Aorta (tissue), 5 donors: ENCODE measurements around the gene USP33. TPM values are rescaled to one million over a fixed set of nuclear protein-coding genes. Genes with fewer than 3 reads are reported as not detected.
"Not testable (repeated sequence)": the region's sequence is repeated elsewhere in the genome, so short reads cannot be mapped to it uniquely, and the experiment has no call there.

ENCODE experiments used
- ATAC-seq: fragments of 200-7000 bp; cut with Tn5 transposase; one replicate; pipeline ENCODE4 v1.9.1; 2022; ENCODE audit warnings: moderate library complexity; ENCODE audit not compliant: low FRiP score
- DNase-seq, 2 donors: peaks; one replicate each; pipeline ENCODE4 v3.0.0-alpha.2; 2020
- H3K27ac ChIP-seq, 2 donors: one replicate each; pipeline ENCODE4 v1.5.1; 2013; ENCODE audit warnings: low read length in 2 of 2, mild to moderate bottlenecking in 2 of 2, moderate library complexity in 2 of 2, control low read depth in 1 of 2, inconsistent platforms in 1 of 2, low read depth in 1 of 2
- H3K27me3 ChIP-seq, 2 donors: one replicate each; pipeline ENCODE4 v1.6.1; 2013; ENCODE audit warnings: control low read depth in 1 of 2, low read length in 1 of 2, mild to moderate bottlenecking in 1 of 2, moderate library complexity in 1 of 2; ENCODE audit not compliant: insufficient read depth in 2 of 2, control insufficient read depth in 1 of 2
- H3K36me3 ChIP-seq, 2 donors: one replicate each; pipeline ENCODE4 v1.6.1; 2013; ENCODE audit warnings: control low read depth in 1 of 2, low read length in 1 of 2, mild to moderate bottlenecking in 1 of 2; ENCODE audit not compliant: insufficient read depth in 2 of 2, control insufficient read depth in 1 of 2
- H3K4me1 ChIP-seq, 2 donors: one replicate each; pipeline ENCODE4 v1.6.1; 2013; ENCODE audit warnings: low read length in 2 of 2, control low read depth in 1 of 2, mild to moderate bottlenecking in 1 of 2, moderate library complexity in 1 of 2; ENCODE audit not compliant: insufficient read depth in 2 of 2, control insufficient read depth in 1 of 2
- H3K4me3 ChIP-seq, 2 donors: one replicate each; pipeline ENCODE4 v1.5.1; 2013; ENCODE audit warnings: low read length in 2 of 2, control low read depth in 1 of 2, mild to moderate bottlenecking in 1 of 2
- H3K9me3 ChIP-seq: one replicate; pipeline ENCODE4 v1.6.1; 2013; ENCODE audit warnings: mild to moderate bottlenecking, low read length; ENCODE audit not compliant: control insufficient read depth
- WGBS, 2 donors: extraction: QIAGEN DNeasy Blood & Tissue Kit; methylation state at CpG; one replicate each; pipeline ENCODE4 v1.1.7; 2013; 5-methylcytosine and 5-hydroxymethylcytosine counted together
- intact Hi-C, 2 donors: fragments of 100-400 bp; cut with DNase I; formaldehyde crosslinking; loops; one replicate each; pipeline versions ENCODE4 v1.14.2 to v1.15.0; 2022
- polyA plus RNA-seq, 2 donors: library from polyadenylated mRNA; stranded (reverse); fragments of 200-250 nt; gene quantifications; one replicate each; pipeline ENCODE4 v1.2.3, GENCODE V29; 2013
- total RNA-seq, 2 donors: library from RNA; stranded (reverse); fragmentation: NEBNext Ultra II Directional; extraction: Animal tissue kit (Norgen Biotek cat#: 25700); gene quantifications; one replicate each; pipeline ENCODE4 v1.2.1, GENCODE V29; 2021
- donor health status: healthy with polysubstance abuse.
- donor health status: Bipolar disorder and iron deficiency.
- donor health status: DM: no; HTN: no; CAD: no.
- donor health status: DM: no; HTN: no; CAD: no.
- donor health status: DM: yes; HTN: yes; CAD: no.

Gene USP33
- total and polyA plus RNA-seq, 4 donors: 18.4 to 74.6 (median 47.4) TPM

DNA sequence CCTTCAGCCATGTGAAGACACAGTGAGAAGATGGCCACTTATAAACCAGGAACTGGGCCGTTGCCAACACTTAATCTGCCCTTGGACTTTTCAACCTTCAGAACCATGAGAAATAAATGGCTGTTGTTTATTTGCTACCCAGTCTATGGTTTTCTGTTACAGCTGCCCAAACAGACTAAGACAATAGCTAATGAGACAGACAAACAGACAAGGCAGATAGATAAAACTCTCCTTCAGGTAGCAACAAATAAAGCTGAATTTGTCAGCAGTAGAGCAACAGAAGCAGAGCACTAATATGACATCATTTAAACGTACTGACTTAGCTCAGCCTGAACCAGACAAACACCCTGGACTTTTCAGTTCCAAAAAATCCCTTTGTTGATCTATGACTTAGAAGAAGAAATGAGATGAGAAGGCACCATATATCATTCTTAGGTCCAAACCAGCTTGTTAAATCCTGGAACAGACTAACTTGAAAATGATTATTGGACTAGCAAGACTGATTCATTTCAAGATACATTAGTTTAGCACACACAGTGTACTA is 104.1 kb downstream of the USP33 start:
- H3K27me3 ChIP-seq: no peaks in the 10 kb centered on the region
- intact Hi-C loops: no loop called here
- no peaks in the 10 kb centered on the region for H3K36me3 ChIP-seq
- H3K4me3 ChIP-seq: no peak overlapping the region
- DNase-seq (no peak), ATAC-seq (no peak)
- peaks cover 0 to 2% of the 10 kb centered on the region in 2 donors for H3K4me1 ChIP-seq
- WGBS, 2 donors: 41 to 51% methylated on average over 2 of the region's 2 CpGs
- H3K27ac ChIP-seq: no peak overlapping the region
- H3K9me3 ChIP-seq: no peaks in the 10 kb centered on the region

- intact Hi-C loops: no loop called here
- Histone ChIP-seq H3K27me3 (no peaks in the 10 kb centered on the region), H3K9me3 (no peaks in the 10 kb centered on the region), H3K4me1 (no peaks in the 10 kb centered on the region), H3K27ac (no peak overlapping the region), H3K36me3 (no peaks in the 10 kb centered on the region), H3K4me3 (no peak overlapping the region)
- ATAC-seq (no peak), DNase-seq (no peak)
- 79 to 83% methylated on average over 6 of the region's 6 CpGs for WGBS, 2 donors
Measured at GRCh38 chr1:77652970-77653516, 106.6 kb downstream of the USP33 start.

GRCh38 chr1:77652268-77652667 is 107.4 kb downstream of the USP33 start:
- DNase-seq (no peak), ATAC-seq (no peak)
- Histone ChIP-seq H3K9me3 (no peaks in the 10 kb centered on the region), H3K4me3 (no peak overlapping the region), H3K4me1 (no peaks in the 10 kb centered on the region), H3K27ac (no peak overlapping the region), H3K36me3 (no peaks in the 10 kb centered on the region), H3K27me3 (no peaks in the 10 kb centered on the region)
- intact Hi-C loops: no loop called here

DNA sequence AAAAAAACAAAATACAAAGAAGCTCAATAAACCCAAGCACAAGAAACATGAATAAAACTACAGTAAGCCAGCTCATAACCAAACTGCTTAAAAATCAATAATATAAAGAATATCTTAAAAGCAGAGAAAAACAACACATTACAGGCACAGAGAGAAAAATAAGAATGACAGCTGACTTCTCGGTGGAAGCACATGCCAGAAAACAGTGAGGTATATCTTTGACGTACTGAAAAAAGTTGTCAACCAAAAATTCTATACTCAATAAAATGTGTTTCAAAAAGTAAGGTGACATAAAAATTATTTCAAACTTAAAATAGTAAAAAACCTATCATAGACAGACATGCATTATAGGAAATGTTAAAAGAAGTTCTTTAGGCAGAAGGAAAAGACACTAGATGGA is 110.5 kb downstream of the USP33 start:
- no peak overlapping the region for H3K4me3 ChIP-seq
- no peak for ATAC-seq
- no peak overlapping the region for H3K27ac ChIP-seq
- no peaks in the 10 kb centered on the region for H3K36me3 ChIP-seq
- H3K4me1 ChIP-seq: no peaks in the 10 kb centered on the region
- intact Hi-C loops: no loop called here
- no peaks in the 10 kb centered on the region for H3K9me3 ChIP-seq
- no peaks in the 10 kb centered on the region for H3K27me3 ChIP-seq
- DNase-seq: no peak
- WGBS, 2 donors: 97% methylated on average over 2 of the region's 2 CpGs

DNA sequence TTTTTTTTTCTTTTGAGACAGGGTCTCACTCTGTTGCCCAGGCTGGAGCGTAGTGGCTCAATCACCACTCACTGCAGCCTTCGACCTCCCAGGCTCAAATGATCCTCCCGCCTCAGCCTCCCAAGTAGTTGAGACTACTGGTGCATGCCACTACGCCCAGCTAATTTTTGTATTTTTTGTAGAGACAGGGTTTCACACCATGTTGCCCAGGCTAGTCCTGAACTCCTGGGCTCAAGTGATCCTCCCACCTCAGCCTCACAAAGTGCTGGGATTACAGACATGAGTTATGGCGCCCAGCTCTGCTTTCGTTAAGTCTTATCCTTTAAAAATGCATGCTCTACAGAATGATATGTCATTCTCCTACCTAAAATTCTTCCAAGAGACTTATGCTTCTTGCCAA is 113.4 kb downstream of the USP33 start:
- DNase-seq, H3K4me3 ChIP-seq, intact Hi-C loops, ATAC-seq, H3K4me1 ChIP-seq, H3K36me3 ChIP-seq, H3K27me3 ChIP-seq, H3K9me3 ChIP-seq, H3K27ac ChIP-seq: not testable (repeated sequence)
- 98 to 99% methylated on average over 6 of the region's 6 CpGs for WGBS, 2 donors

Other genes starting within 250 kb of the USP33 start
- gene ZZZ3, start 77.2 kb downstream of the USP33 start, total RNA-seq: 10 to 100 TPM; 40.7 to 56.6 TPM
- gene ZZZ3, start 77.2 kb downstream of the USP33 start, polyA plus RNA-seq: 10 to 100 TPM; 14.6 to 19.8 TPM
- gene MIGA1, start 19.8 kb upstream of the USP33 start, total RNA-seq: 10 to 100 TPM; 18.6 to 22.0 TPM
- gene MIGA1, start 19.8 kb upstream of the USP33 start, polyA plus RNA-seq: 1 to 10 TPM; 2.5 to 5.6 TPM
- 100 to 1,000 TPM in 1 of 2 donors, 10 to 100 TPM in 1; 81.9 to 237 TPM for gene NEXN, start 128.8 kb upstream of the USP33 start, total RNA-seq
- gene NEXN, start 128.8 kb upstream of the USP33 start, polyA plus RNA-seq: 100 to 1,000 TPM; 145 to 147 TPM
- 100 to 1,000 TPM; 101 to 142 TPM for gene FUBP1, start 219.2 kb upstream of the USP33 start, total RNA-seq
- 10 to 100 TPM; 18.3 to 57.1 TPM for gene FUBP1, start 219.2 kb upstream of the USP33 start, polyA plus RNA-seq
- 100 to 1,000 TPM in 1 of 2 donors, 10 to 100 TPM in 1; 76.7 to 137 TPM for gene DNAJB4, start 245.1 kb upstream of the USP33 start, total RNA-seq
- gene DNAJB4, start 245.1 kb upstream of the USP33 start, polyA plus RNA-seq: 10 to 100 TPM; 39.1 to 56.5 TPM